Measurements from ENCODE around the gene C1orf226.

Gene C1orf226

GRCh38 chr1:162365284-162366020 lies 16.1 kb upstream of the C1orf226 start:
- DNase-seq (ENCODE audit: low read depth in 1 of 2, low spot score in 1 of 2): no peak

- no peak for DNase-seq (ENCODE audit: low read depth in 1 of 2, low spot score in 1 of 2)
Observed at GRCh38 chr1:162366149-162366548, 15.4 kb upstream of the C1orf226 start.

DNA sequence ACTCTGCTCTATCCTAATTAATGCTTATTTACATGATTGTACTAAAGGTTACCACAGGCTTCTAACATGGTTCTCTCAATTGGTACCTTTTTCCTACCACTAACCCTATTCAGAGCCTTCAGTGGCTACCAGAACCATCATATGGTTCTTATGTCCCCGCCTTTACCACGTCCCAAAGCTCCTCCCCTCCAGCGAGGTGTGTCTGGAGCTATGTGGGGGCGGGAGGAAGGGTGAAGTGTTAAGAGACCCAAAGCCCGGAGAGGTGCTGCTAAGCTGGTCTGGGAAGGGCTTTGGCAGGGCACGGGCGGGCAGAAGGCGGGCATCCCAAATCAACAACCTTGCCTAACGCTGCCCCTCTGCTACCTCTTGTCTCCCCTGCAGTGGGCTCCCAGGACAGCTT lies 14.9 kb upstream of the C1orf226 start:
- DNase-seq (ENCODE audit: low read depth in 1 of 2, low spot score in 1 of 2): no peak

GRCh38 chr1:162367073-162367472 lies 14.5 kb upstream of the C1orf226 start:
- DNase-seq (ENCODE audit: low read depth in 1 of 2, low spot score in 1 of 2): no peak

DNA sequence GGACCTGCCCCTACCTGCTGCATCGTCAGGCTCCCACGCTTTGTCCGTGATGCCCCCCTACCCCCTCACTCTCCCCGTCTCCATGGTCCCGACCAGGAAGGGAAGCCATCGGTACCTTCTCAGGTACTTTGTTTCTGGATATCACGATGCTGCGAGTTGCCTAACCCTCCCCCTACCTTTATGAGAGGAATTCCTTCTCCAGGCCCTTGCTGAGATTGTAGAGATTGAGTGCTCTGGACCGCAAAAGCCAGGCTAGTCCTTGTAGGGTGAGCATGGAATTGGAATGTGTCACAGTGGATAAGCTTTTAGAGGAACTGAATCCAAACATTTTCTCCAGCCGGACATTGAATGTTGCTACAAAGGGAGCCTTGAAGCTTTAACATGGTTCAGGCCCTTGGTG lies 13.8 kb upstream of the C1orf226 start:
- DNase-seq (ENCODE audit: low read depth in 1 of 2, low spot score in 1 of 2): no peak

DNA sequence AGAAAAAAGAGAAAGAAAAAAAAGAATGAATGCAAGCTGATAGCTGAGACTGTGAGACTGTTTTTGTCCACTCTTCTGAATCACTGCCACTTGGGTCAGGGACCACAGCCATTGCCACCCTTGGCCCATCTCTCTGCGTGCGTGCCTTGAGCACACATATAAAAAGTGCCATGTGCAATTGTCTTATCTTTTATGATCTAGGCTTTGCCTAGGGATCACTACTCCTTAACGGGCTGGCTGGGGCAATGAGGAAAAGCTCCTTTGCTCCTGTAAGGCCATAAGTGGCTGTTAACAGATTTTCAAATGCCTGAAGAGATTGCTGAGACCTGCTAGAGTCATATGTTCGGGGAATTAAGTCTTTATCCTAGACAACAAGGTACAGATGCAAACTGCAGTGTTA lies 13.1 kb upstream of the C1orf226 start:
- no peak for DNase-seq (ENCODE audit: low read depth in 1 of 2, low spot score in 1 of 2)

DNA sequence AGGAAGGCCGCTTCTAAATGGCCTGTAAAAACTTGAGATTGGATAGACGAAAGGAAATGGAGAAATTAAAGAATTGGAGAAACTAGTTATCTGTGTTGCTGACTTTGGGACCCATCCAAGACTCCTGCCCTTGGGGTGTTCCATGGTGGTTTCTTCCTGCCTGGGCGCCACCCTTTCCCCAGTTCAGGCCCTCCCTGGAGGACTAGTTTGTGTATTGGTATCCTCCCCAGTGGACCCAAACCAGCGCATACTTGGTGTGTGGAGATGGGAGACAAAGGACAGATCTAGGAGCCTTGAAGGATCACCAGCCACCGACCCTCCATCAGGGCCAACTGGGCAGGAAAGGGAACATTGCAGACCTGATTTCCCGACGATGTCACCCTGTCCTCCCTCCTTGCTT lies 12.0 kb upstream of the C1orf226 start:
- DNase-seq (ENCODE audit: low read depth in 1 of 2, low spot score in 1 of 2): no peak

DNA sequence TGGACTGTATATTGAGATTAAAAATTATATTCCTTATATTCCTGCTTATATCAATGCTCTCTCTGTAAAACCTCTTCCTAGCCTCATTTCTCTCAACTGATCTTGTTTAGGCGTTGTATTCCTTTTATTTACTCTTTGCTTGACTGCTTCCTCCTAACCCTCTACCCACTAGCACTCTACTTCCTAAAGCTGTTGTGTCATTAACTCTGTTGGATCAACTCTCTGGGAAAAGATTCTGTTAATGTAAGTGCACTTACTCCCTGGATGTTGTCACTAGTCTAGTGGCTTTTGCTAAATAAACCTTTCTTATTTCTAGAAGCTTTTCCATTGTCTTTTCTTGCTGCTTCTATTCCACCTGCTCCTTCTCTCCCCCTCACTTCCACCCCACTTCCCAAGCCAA lies 11.4 kb upstream of the C1orf226 start:
- DNase-seq (ENCODE audit: low read depth in 1 of 2, low spot score in 1 of 2): no peak

GRCh38 chr1:162370721-162371120 lies 10.8 kb upstream of the C1orf226 start:
- DNase-seq (ENCODE audit: low read depth in 1 of 2, low spot score in 1 of 2): no peak

DNA sequence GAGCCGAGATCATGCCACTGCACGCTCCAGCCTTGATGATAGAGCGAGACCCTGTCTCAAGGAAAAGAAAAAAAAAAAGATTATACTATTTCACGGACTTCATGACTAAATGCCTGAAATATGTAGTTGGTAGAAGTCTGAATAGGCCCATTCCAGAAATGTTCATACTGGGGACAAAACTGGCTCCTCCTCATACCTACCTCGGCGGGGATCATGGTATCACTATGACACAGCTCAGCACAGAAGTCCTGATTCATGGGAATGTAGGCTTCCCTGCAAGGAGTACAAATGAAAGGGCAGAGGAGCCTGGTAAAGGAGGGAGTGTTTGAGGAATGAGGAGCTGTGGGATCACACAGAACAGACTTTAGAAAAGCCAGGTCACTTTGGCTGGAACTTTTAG lies 9.9 kb upstream of the C1orf226 start:
- DNase-seq (ENCODE audit: low read depth in 1 of 2, low spot score in 1 of 2): no peak

DNA sequence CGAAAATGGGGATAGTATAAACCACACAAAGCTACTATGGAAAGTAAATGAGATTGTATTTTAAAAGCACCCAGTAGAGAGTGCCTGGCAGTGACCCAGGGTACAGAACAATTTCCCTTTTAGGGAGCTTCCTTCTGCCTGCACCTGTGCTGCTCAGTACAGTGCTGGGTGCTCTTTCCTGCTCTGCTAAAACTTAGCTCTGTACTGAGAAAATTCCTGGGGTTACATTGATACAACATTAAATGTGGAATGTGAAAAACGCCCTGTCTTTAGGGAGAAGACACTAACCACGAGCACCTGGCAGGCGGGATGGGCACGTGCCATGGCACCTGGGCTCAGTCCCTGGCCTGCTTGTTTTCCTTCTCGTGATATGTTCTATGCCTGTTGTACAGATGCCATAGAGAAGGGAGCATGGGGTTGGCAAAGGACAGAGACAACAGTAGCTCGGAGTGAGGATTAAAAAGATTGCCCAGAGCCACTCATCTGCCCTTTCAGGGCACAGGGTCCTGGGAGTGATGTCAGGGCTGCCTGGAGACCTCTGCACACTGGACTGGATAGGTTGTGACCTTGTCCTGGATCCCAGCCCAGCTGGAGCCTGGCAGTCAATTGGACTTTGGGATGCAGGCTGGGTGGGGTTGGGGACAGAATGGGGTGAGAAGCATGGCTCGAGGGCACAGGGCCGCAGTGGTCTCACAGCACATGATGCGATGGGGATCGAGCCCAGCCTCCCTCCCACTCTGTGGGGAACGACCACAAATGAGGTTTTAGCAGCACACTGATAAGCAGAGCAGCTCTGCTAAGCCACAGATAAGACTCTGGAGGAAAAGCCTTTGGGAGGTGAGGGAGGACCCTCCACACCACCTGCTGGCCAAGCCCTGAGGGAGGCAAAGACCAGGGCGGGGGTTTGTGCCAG lies 9.1 kb upstream of the C1orf226 start:
- no peak for DNase-seq (ENCODE audit: low read depth in 1 of 2, low spot score in 1 of 2)

DNA sequence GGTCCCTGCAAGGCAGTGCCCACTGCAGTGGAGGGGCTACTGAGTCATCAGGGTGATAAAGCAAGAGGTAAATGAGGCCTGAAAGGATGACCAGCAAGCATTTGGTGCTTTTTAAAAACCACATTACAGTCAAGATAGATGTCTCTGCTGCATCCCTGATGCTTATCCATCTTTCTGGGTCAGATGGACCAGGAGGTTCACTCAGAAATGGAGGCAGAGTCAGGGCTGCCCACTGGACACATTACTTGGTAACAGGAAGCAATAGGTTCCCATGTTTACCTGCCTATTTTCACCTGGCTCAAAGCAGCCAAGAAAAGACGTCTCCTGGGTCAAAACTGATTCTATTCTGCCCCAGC lies 8.5 kb upstream of the C1orf226 start:
- DNase-seq (ENCODE audit: low read depth in 1 of 2, low spot score in 1 of 2): no peak

DNA sequence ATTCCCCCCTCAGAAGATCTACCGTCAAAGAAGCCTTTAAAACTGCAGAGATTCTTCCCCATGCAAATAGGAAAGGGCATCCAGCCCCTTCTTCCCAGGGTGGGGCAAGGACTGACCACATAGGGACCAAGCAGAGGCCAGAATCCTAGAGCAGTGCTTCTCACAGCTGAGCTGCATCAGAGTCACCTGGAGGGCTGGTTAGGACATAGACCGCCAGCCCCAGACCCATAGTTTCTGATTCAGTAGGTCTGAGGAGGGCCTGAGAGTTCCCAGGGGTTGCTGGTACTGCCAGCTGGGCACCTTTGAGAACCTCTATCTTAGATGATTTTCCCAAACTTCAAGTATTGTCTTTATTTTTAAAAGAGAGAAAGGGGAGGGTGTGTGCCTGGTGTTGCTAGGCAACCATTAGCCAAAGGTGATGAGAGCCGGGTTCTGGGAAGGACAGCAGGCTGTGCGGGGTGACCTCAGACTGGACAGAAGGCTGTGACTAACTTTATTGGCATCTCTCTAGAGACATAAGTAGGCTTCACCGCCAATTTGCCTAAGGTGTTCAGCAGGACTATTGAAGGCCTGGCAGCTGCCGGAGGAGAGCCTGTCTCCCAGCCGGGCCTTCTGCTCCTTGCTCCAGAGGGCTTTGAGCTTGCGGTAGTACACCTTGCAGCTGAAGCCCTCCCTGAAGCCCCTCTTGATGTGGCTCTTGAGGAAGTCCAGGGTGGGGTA lies 7.8 kb upstream of the C1orf226 start:
- DNase-seq (ENCODE audit: low read depth in 1 of 2, low spot score in 1 of 2): no peak

- DNase-seq (ENCODE audit: low read depth in 1 of 2, low spot score in 1 of 2): no peak
Observed at GRCh38 chr1:162374406-162374805, 7.1 kb upstream of the C1orf226 start.

- no peak for DNase-seq (ENCODE audit: low read depth in 1 of 2, low spot score in 1 of 2)
Observed at GRCh38 chr1:162375463-162375862, 6.1 kb upstream of the C1orf226 start.

DNA sequence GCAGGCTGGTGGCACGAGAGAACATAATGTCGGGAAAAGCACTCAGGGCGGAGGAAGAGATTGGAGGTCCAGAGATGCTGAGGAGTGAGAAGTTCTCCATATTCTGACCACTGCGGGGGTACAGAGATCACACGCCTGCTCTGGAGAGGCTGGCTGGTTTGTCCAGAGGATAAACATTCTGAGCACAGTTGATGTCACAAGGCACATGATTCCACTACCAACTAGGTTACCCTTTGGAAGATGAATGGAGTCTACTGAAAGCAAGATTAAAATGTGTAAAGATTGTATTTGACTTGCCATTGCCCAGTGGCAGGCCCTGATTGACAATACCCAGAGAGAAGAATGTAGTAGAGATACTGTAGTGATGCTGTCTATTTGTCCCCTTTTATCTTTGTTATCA lies 4.8 kb upstream of the C1orf226 start, which contains the start of gene SPATA46:
Gene SPATA46 (minus strand): TSS at position 164 of the 400 bp plus-strand sequence. CDS start 64 bp downstream, at position 100.
- DNase-seq (ENCODE audit: low read depth in 1 of 2, low spot score in 1 of 2): no peak

DNA sequence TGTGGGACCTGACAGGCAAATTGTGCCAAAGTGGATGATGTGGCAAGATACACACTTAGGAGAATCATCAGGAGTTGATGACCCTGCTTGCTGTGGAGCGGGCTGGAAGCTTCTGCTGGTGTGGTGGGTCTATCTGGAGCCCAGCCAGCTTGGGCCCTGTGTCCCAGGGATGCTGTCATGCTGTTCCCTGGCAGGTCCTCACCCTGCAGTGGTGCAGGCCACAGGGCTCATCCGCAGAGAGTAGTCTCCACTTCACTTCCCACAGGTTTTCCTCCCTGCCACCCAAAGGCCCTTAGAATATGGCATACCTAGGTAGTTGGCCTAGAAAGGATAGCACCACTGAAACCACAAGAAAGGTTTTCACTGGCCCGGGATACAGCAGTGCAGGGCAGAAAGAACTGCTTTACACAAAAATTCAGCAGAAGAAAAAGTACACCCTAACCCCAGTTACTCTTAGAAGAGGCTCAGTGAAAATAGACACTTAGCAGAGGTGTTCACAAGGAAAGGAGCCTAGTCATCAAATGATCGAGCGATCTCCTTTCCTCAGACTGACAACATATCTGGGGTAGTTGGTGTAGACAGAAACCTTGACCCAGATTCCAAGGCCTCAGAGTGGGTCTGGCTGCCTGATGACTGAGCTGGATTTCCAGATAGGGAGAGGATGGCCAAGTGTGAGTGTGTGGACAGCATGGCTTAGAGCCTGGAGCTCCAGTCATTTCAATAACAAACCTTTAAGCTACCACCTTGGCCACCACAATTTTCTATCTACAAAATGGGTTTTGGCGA lies 1.3 kb upstream of the C1orf226 start:
- DNase-seq (ENCODE audit: low read depth in 1 of 2, low spot score in 1 of 2): no peak

DNA sequence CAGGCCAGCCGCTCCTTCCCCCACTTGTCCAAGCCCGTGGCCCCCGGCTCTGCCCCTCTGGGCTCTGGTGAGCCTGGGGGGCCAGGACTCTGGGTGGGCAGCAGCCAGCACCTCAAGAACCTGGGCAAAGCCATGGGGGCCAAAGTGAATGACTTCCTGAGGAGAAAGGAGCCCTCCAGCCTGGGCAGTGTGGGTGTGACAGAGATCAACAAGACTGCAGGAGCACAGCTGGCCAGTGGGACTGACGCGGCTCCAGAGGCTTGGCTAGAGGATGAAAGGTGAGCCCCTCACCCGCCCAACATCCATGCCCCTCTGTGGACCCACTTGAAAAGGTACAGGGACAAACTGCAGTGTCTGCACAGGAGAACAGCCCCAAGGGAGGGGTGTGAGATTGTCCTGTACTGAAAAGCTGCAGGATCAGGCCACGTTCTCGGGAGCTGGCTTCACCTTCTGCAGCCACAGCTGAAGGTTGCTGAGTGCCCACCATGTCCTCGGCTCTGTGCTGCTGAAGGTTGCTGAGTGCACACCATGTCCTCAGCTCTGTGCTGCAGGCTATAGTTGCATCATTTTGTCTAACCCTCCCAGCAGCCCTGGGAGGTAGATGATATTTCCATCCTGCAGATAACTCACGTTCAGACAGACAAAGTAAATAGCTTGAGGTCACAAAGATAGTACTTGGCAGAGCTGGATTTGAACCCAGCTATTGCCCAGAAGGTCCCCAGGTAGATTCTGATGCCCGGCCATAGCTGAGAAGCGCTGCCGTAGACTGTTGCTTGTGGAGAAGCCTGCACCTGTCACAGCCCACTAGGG lies 618 bp downstream of the C1orf226 start:
- DNase-seq (ENCODE audit: low read depth in 1 of 2, low spot score in 1 of 2): no peak

DNA sequence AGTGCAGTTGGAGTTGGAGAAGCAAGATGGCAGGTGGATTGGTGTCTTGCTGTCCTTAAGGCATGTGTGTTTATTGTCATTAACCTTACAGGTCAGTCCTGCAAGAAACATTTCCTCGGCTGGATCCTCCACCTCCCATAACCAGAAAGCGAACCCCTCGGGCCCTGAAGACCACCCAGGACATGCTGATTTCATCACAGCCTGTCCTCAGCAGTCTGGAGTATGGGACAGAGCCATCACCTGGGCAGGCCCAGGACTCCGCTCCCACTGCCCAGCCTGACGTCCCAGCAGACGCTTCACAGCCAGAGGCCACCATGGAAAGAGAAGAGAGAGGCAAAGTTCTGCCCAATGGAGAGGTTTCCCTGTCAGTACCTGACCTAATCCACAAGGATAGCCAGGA lies 1.6 kb downstream of the C1orf226 start:
- no peak for DNase-seq (ENCODE audit: low read depth in 1 of 2, low spot score in 1 of 2)

GRCh38 chr1:162383516-162383915 lies 2.0 kb downstream of the C1orf226 start:
- DNase-seq (ENCODE audit: low read depth in 1 of 2, low spot score in 1 of 2): no peak
